ENCODE data around the gene TMEM86B. TPM values are rescaled to one million over a fixed set of nuclear protein-coding genes. Genes with fewer than 3 reads are reported as not detected.

TMEM86B gene
- total and polyA plus RNA-seq, 2 donors (not counting 3 experiments of a cell fraction or from before 2014, with no cell fraction given): 4.5 to 5.4 TPM

GRCh38 chr19:55264531-55264930 lies 36.0 kb upstream of the TMEM86B start:
- no peaks in the 10 kb centered on the region for H3K9me1 ChIP-seq (replicated peaks; ENCODE audit: control insufficient read depth, extremely low read depth, insufficient read depth, low read length)
- TF ChIP-seq FOS (IDR thresholded peaks at IDR 0.05; ENCODE audit: borderline replicate concordance, insufficient read depth, low read length): no peak
- no peak for TF ChIP-seq POLR2AphosphoS5 (IDR thresholded peaks at IDR 0.05; ENCODE audit: insufficient read depth, low read depth, low read length)
- TF ChIP-seq, protein P1, sequence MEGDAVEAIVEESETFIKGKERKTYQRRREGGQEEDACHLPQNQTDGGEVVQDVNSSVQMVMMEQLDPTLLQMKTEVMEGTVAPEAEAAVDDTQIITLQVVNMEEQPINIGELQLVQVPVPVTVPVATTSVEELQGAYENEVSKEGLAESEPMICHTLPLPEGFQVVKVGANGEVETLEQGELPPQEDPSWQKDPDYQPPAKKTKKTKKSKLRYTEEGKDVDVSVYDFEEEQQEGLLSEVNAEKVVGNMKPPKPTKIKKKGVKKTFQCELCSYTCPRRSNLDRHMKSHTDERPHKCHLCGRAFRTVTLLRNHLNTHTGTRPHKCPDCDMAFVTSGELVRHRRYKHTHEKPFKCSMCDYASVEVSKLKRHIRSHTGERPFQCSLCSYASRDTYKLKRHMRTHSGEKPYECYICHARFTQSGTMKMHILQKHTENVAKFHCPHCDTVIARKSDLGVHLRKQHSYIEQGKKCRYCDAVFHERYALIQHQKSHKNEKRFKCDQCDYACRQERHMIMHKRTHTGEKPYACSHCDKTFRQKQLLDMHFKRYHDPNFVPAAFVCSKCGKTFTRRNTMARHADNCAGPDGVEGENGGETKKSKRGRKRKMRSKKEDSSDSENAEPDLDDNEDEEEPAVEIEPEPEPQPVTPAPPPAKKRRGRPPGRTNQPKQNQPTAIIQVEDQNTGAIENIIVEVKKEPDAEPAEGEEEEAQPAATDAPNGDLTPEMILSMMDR (IDR thresholded peaks at IDR 0.05; ENCODE audit: extremely low read depth in 1 of 2, insufficient read depth in 1 of 2, low read depth in 1 of 2, low read length in 2 of 2): no peak
- TF ChIP-seq MAX (IDR thresholded peaks at IDR 0.05; ENCODE audit: insufficient read depth, insufficient read length): no peak
- TF ChIP-seq EZH2 (IDR thresholded peaks at IDR 0.05; ENCODE audit: borderline replicate concordance, low read depth, low read length, severe bottlenecking): no peak
- TF ChIP-seq JUN (IDR thresholded peaks at IDR 0.05; ENCODE audit: borderline replicate concordance, insufficient read depth, insufficient read length, low read depth): no peak
- no peak for TF ChIP-seq GATA2 (IDR thresholded peaks at IDR 0.05; ENCODE audit: insufficient read depth, insufficient read length, low read depth, low read length)
- TF ChIP-seq MYC (IDR thresholded peaks at IDR 0.05; ENCODE audit: low read depth, low read length): no peak
- TF ChIP-seq POLR2A (IDR thresholded peaks at IDR 0.05; ENCODE audit: low read depth, low read length): no peak
- ChIA-PET POLR2A (no interaction called here), CTCF (no interaction called here)
- no peaks in the 10 kb centered on the region for H3K36me3 ChIP-seq (ENCODE audit: control insufficient read depth in 2 of 2, extremely low read depth in 1 of 2, insufficient read depth in 2 of 2, low read length in 2 of 2)
- no peak overlapping the region for H3K4me2 ChIP-seq (ENCODE audit: insufficient read depth, low read length)
- intact Hi-C loops (cut with micrococcal nuclease): no loop called here
- no peaks in the 10 kb centered on the region for H3K79me2 ChIP-seq (ENCODE audit: control insufficient read depth, insufficient read depth, low read length)
- no peaks in the 10 kb centered on the region for H4K20me1 ChIP-seq (replicated peaks; ENCODE audit: control insufficient read depth, extremely low read depth, insufficient read depth, low read length)
- dilution Hi-C loops (cut with MboI; ENCODE audit: extremely low pct_ligation_motif_present, low sequenced_read_pairs): no loop called here
- no peak overlapping the region for H2AFZ ChIP-seq (ENCODE audit: low read depth, low read length)
- H3K9me3 ChIP-seq (replicated peaks; ENCODE audit: control insufficient read depth, insufficient read depth, low read length): no peaks in the 10 kb centered on the region
- DNase-seq (ENCODE audit: low read depth, low spot score) (no peak), FAIRE-seq (no peak)
- H3K27ac ChIP-seq (ENCODE audit: insufficient read depth, low read depth, low read length): no peak overlapping the region
- H3K27me3 ChIP-seq (ENCODE audit: control insufficient read depth in 2 of 2, insufficient read depth in 2 of 2, low read length in 2 of 2): no peaks in the 10 kb centered on the region
- peaks cover 4% of the 10 kb centered on the region for H3K4me1 ChIP-seq (ENCODE audit: control insufficient read depth, extremely low read depth, insufficient read depth, low read length)
- BruUV-seq (replicated peaks): no TSS peak
- no peak overlapping the region for H3K9ac ChIP-seq (replicated peaks; ENCODE audit: extremely low read depth, insufficient read depth, low read length)
- H3K4me3 ChIP-seq (replicated peaks in 1 of 3; ENCODE audit: insufficient read depth in 1 of 3, low read depth in 1 of 3, low read length in 3 of 3): no peak overlapping the region
